H9 (cell line): ENCODE results near the gene ZNF746. TPM values are rescaled to one million over a fixed set of nuclear protein-coding genes. Genes with fewer than 3 reads are reported as not detected.

ENCODE experiments used
- DNase-seq: peaks from one replicate; pipeline ENCODE4 v3.0.0-alpha.2; 2017
- H2AFZ ChIP-seq: one replicate; pipeline ENCODE4 v1.6.1; 2013; ENCODE audit warnings: mild to moderate bottlenecking, low read length, control low read depth, moderate library complexity
- H2AK5ac ChIP-seq: 2 replicates; pipeline ENCODE4 v1.6.1; 2013; ENCODE audit warnings: low read length, control low read depth, mixed read lengths; ENCODE audit not compliant: insufficient read length
- H2BK120ac ChIP-seq: one replicate; pipeline ENCODE4 v1.6.1; 2013; ENCODE audit warnings: low read depth, mild to moderate bottlenecking, low read length, control low read depth, inconsistent platforms; ENCODE audit not compliant: poor library complexity, severe bottlenecking
- H2BK12ac ChIP-seq: 2 replicates; pipeline ENCODE4 v1.6.1; 2013; ENCODE audit warnings: low read length, control low read depth, mixed read lengths, low read depth; ENCODE audit not compliant: insufficient read length
- H2BK15ac ChIP-seq: 2 replicates; pipeline ENCODE4 v1.6.1; 2013; ENCODE audit warnings: low read depth, low read length, control low read depth
- H2BK20ac ChIP-seq: one replicate; pipeline ENCODE4 v1.6.1; 2013; ENCODE audit warnings: low read depth, mild to moderate bottlenecking, low read length, control low read depth, inconsistent platforms; ENCODE audit not compliant: poor library complexity, severe bottlenecking
- H2BK5ac ChIP-seq: 2 replicates; pipeline ENCODE4 v1.6.1; 2013; ENCODE audit warnings: low read length, control low read depth, mixed read lengths; ENCODE audit not compliant: insufficient read length
- H3K14ac ChIP-seq: 2 replicates; pipeline ENCODE4 v1.6.1; 2013; ENCODE audit warnings: low read length, control low read depth; ENCODE audit not compliant: insufficient read depth
- H3K18ac ChIP-seq: 2 replicates; pipeline ENCODE4 v1.6.1; 2013; ENCODE audit warnings: low read depth, mild to moderate bottlenecking, mixed read lengths, low read length, control low read depth; ENCODE audit not compliant: insufficient read length
- H3K23ac ChIP-seq: 2 replicates; pipeline ENCODE4 v1.6.1; 2013; ENCODE audit warnings: low read length, control low read depth, mixed read lengths, low read depth; ENCODE audit not compliant: insufficient read length
- H3K23me2 ChIP-seq: 2 replicates; pipeline ENCODE4 v1.6.1; 2013; ENCODE audit warnings: low read depth, mild to moderate bottlenecking, mixed read lengths, low read length, control low read depth; ENCODE audit not compliant: insufficient read length, poor library complexity, severe bottlenecking
- H3K27ac ChIP-seq: 2 replicates; pipeline ENCODE4 v1.5.1; 2013; ENCODE audit warnings: low read length, control low read depth, mixed read lengths, low read depth; ENCODE audit not compliant: insufficient read length
- H3K27me3 ChIP-seq: 2 replicates; pipeline ENCODE4 v1.6.1; 2013; ENCODE audit warnings: low read length, control low read depth, inconsistent platforms; ENCODE audit not compliant: insufficient read depth
- H3K4ac ChIP-seq: 2 replicates; pipeline ENCODE4 v1.6.1; 2013; ENCODE audit warnings: low read depth, mild to moderate bottlenecking, control low read depth, inconsistent platforms, low read length, moderate library complexity
- H3K4me1 ChIP-seq: 2 replicates; pipeline ENCODE4 v1.6.1; 2013; ENCODE audit warnings: low read length, control low read depth, inconsistent platforms; ENCODE audit not compliant: insufficient read depth
- H3K4me2 ChIP-seq: 2 replicates; pipeline ENCODE4 v1.6.1; 2013; ENCODE audit warnings: low read length, control low read depth, mixed read lengths; ENCODE audit not compliant: insufficient read length, insufficient read depth
- H3K56ac ChIP-seq: 2 replicates; pipeline ENCODE4 v1.6.1; 2013; ENCODE audit warnings: low read depth, mild to moderate bottlenecking, mixed read lengths, low read length, control low read depth; ENCODE audit not compliant: insufficient read length
- H3K79me1 ChIP-seq: 2 replicates; pipeline ENCODE4 v1.6.1; 2013; ENCODE audit warnings: low read depth, mild to moderate bottlenecking, moderate library complexity, low read length, control low read depth, inconsistent platforms; ENCODE audit not compliant: insufficient read depth, poor library complexity, severe bottlenecking
- H3K79me2 ChIP-seq: 2 replicates; pipeline ENCODE4 v1.6.1; 2013; ENCODE audit warnings: low read length, control low read depth, inconsistent platforms; ENCODE audit not compliant: insufficient read depth
- H3K9ac ChIP-seq: 2 replicates; pipeline ENCODE4 v1.6.1; 2013; ENCODE audit warnings: low read length, control low read depth, mixed read lengths; ENCODE audit not compliant: insufficient read length; ENCODE audit errors: extremely low read depth
- H3K9me3 ChIP-seq: one replicate; pipeline ENCODE4 v1.6.1; 2013; ENCODE audit warnings: low read depth, low read length, inconsistent platforms; ENCODE audit not compliant: control insufficient read depth
- H3T11ph ChIP-seq: one replicate; pipeline ENCODE4 v1.6.1; 2013; ENCODE audit warnings: mild to moderate bottlenecking, low read length, control low read depth, inconsistent platforms
- H4K20me1 ChIP-seq: one replicate; pipeline ENCODE4 v1.6.1; 2013; ENCODE audit not compliant: control insufficient read depth, insufficient read length, insufficient read depth
- H4K5ac ChIP-seq: 2 replicates; pipeline ENCODE4 v1.6.1; 2013; ENCODE audit warnings: low read depth, mild to moderate bottlenecking, mixed read lengths, low read length, control low read depth; ENCODE audit not compliant: insufficient read length
- H4K8ac ChIP-seq: replicated peaks from 2 replicates; pipeline ENCODE4 v1.6.1; 2013; ENCODE audit warnings: low read length, control low read depth, mixed read lengths, low read depth; ENCODE audit not compliant: insufficient read length
- H4K91ac ChIP-seq: 2 replicates; pipeline ENCODE4 v1.6.1; 2013; ENCODE audit warnings: low read depth, mild to moderate bottlenecking, moderate library complexity, mixed read lengths, low read length, control low read depth; ENCODE audit not compliant: insufficient read length
- H3K27ac Mint-ChIP-seq, 3 experiments: 2 replicates in 2 of 3; 3 replicates in 1 of 3; pipeline ENCODE4 v1.8.0; 2020 to 2021; ENCODE audit warnings: mixed read lengths in 3 of 3, mild to moderate bottlenecking in 1 of 3, moderate library complexity in 1 of 3
- H3K27me3 Mint-ChIP-seq: 2 replicates; pipeline ENCODE4 v1.8.0; 2021; ENCODE audit warnings: low read depth, mild to moderate bottlenecking, moderate library complexity, mixed read lengths
- H3K36me3 Mint-ChIP-seq, 3 experiments: 2 replicates in 2 of 3; 3 replicates in 1 of 3; pipeline ENCODE4 v1.8.0; 2020 to 2021; ENCODE audit warnings: low read depth in 3 of 3, mixed read lengths in 3 of 3; ENCODE audit not compliant: insufficient read depth in 1 of 3
- H3K4me1 Mint-ChIP-seq, 2 experiments: 2 replicates each; pipeline ENCODE4 v1.8.0; 2020; ENCODE audit warnings: mixed read lengths in 2 of 2
- H3K4me3 Mint-ChIP-seq, 2 experiments: 2 replicates in 1 of 2; 3 replicates in 1 of 2; pipeline ENCODE4 v1.8.0; 2020 to 2021; ENCODE audit warnings: mild to moderate bottlenecking in 2 of 2, mixed read lengths in 2 of 2, moderate library complexity in 1 of 2
- H3K9me3 Mint-ChIP-seq, 2 experiments: 2 replicates in 1 of 2; 3 replicates in 1 of 2; pipeline ENCODE4 v1.8.0; 2020; ENCODE audit warnings: mild to moderate bottlenecking in 2 of 2, mixed read lengths in 2 of 2, moderate library complexity in 1 of 2
- WGBS: extraction: QIAGEN DNeasy Blood & Tissue Kit; methylation state at CpG from one replicate; pipeline ENCODE4 v1.1.7; 2013; ENCODE audit warnings: missing lambda C conversion rate, low lambda C conversion rate, mixed read lengths; ENCODE audit not compliant: insufficient read length; ENCODE audit errors: extremely low coverage; 5-methylcytosine and 5-hydroxymethylcytosine counted together
- total RNA-seq: library from RNA; stranded (reverse); gene quantifications from 2 replicates; pipeline ENCODE4 v1.2.1, GENCODE V29; 2021
- TF ChIP-seq, protein P1 (sequence below): fragments of 200-600 bp; sonication (generic); conservative IDR thresholded peaks from 3 replicates; pipeline ENCODE4 v1.8.0; 2021; ENCODE audit warnings: antibody characterized with exemption, mild to moderate bottlenecking

Gene ZNF746
- total RNA-seq, 1 experiment from 2014 or later, result 26.7 TPM

DNA sequence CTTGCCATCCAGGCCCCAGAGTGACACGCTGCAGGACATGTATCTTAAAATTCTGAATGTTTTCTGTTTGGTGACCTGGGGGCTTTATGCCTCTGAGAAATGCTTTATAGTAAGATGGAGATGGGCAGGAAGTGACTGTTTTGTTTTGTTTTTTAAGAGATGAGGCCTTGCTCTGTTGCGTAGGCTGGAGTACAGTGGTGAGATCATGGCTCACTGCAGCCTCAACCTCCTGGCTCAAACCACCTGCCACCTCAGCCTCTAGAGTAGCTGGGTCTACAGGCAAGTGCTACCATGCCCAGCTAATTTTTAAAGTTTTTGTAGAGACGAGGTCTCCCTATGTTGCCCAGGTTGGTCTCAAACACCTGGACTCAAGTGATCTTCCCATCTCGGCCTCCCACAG lies 57.4 kb downstream of the ZNF746 start:
- Mint-ChIP-seq H3K4me1 (no peaks in the 10 kb centered on the region), H3K36me3 (peaks cover 4 to 13% (median 5%) of the 10 kb centered on the region in 3 experiments; a peak in 5 of 7 replicates)
- no peak for DNase-seq

More for the DNA sequence above, 57.4 kb downstream of the ZNF746 start:
- Mint-ChIP-seq H3K27me3 (no peaks in the 10 kb centered on the region), H3K27ac (no peak overlapping the region), H3K4me3 (no peak overlapping the region), H3K9me3 (no peaks in the 10 kb centered on the region)
- no peak overlapping the region for H2AK5ac ChIP-seq
- H3K27ac ChIP-seq, result no peak overlapping the region
- no peak overlapping the region for H3K56ac ChIP-seq
- no peak overlapping the region for H4K5ac ChIP-seq
- no peaks in the 10 kb centered on the region; the same call in 1 of the 2 replicates for H3K4me1 ChIP-seq
- H3K79me2 ChIP-seq, result no peaks in the 10 kb centered on the region
- TF ChIP-seq, protein P1, sequence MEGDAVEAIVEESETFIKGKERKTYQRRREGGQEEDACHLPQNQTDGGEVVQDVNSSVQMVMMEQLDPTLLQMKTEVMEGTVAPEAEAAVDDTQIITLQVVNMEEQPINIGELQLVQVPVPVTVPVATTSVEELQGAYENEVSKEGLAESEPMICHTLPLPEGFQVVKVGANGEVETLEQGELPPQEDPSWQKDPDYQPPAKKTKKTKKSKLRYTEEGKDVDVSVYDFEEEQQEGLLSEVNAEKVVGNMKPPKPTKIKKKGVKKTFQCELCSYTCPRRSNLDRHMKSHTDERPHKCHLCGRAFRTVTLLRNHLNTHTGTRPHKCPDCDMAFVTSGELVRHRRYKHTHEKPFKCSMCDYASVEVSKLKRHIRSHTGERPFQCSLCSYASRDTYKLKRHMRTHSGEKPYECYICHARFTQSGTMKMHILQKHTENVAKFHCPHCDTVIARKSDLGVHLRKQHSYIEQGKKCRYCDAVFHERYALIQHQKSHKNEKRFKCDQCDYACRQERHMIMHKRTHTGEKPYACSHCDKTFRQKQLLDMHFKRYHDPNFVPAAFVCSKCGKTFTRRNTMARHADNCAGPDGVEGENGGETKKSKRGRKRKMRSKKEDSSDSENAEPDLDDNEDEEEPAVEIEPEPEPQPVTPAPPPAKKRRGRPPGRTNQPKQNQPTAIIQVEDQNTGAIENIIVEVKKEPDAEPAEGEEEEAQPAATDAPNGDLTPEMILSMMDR, result no peak
- no peak overlapping the region for H3K23ac ChIP-seq
- no peak overlapping the region for H2BK15ac ChIP-seq
- H3K4ac ChIP-seq, result no peak overlapping the region
- H4K8ac ChIP-seq, result no peak overlapping the region
- no peak overlapping the region for H3K4me2 ChIP-seq
- H3K9me3 ChIP-seq, result no peaks in the 10 kb centered on the region
- H3K18ac ChIP-seq, result no peak overlapping the region
- no peaks in the 10 kb centered on the region for H3K23me2 ChIP-seq
- H2BK5ac ChIP-seq, result no peak overlapping the region
- no peak overlapping the region for H3K14ac ChIP-seq
- H2BK120ac ChIP-seq, result no peak overlapping the region
- no peak overlapping the region for H2AFZ ChIP-seq
- H3K9ac ChIP-seq, result no peak overlapping the region
- no peaks in the 10 kb centered on the region for H4K20me1 ChIP-seq
- no peaks in the 10 kb centered on the region for H3K79me1 ChIP-seq
- H3T11ph ChIP-seq, result no peak overlapping the region
- no peak overlapping the region for H2BK20ac ChIP-seq
- H4K91ac ChIP-seq, result no peak overlapping the region
- no peak overlapping the region for H2BK12ac ChIP-seq
- H3K27me3 ChIP-seq, result no peaks in the 10 kb centered on the region
- WGBS, result no CpG with 5 or more reads among the region's 4 CpGs
